Neural progenitor cell (in vitro differentiated cells): ENCODE results near the gene ELMO1.

Experiments used
- EZH2 ChIP-seq: fragments of 200-600 bp; sonication (generic); IDR thresholded peaks from 2 replicates; pipeline ENCODE4 v1.6.1; 2017; ENCODE audit warnings: antibody characterized with exemption, mild to moderate bottlenecking, moderate library complexity
- EZH2phosphoT487 ChIP-seq: fragments of 200-600 bp; sonication (generic); IDR thresholded peaks from 2 replicates; pipeline ENCODE4 v1.6.1; 2017; ENCODE audit warnings: antibody characterized with exemption
- TF ChIP-seq, protein P1 (sequence below): fragments of 200-600 bp; sonication (generic); IDR thresholded peaks from 2 replicates; pipeline ENCODE4 v1.5.1; 2017; ENCODE audit warnings: antibody characterized with exemption, mild to moderate bottlenecking

DNA sequence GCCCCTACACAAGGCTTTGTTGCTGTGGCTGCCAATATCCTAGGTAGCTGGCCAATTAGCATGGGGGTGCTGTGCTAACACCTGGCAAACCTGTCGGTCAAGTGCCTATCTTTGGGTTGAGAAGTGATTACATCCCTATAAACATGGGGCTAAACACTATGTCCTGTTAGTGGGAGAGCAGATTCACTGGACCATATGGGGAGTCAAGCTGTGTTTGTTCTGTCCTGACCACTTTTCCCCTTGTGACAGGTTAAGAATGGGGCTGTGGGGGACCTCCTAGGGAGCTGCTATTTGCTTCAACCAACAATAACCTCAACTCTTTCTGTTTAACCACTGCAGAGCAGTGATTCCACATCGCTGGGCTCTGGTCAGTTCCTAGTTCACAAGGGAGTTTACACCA lies 572.9 kb downstream of the ELMO1 start:
- TF ChIP-seq, protein P1, sequence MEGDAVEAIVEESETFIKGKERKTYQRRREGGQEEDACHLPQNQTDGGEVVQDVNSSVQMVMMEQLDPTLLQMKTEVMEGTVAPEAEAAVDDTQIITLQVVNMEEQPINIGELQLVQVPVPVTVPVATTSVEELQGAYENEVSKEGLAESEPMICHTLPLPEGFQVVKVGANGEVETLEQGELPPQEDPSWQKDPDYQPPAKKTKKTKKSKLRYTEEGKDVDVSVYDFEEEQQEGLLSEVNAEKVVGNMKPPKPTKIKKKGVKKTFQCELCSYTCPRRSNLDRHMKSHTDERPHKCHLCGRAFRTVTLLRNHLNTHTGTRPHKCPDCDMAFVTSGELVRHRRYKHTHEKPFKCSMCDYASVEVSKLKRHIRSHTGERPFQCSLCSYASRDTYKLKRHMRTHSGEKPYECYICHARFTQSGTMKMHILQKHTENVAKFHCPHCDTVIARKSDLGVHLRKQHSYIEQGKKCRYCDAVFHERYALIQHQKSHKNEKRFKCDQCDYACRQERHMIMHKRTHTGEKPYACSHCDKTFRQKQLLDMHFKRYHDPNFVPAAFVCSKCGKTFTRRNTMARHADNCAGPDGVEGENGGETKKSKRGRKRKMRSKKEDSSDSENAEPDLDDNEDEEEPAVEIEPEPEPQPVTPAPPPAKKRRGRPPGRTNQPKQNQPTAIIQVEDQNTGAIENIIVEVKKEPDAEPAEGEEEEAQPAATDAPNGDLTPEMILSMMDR, result no peak
- TF ChIP-seq EZH2 (no peak), EZH2phosphoT487 (no peak)
